ENCODE measurements around the gene CCDC183.

The CCDC183 gene

DNA sequence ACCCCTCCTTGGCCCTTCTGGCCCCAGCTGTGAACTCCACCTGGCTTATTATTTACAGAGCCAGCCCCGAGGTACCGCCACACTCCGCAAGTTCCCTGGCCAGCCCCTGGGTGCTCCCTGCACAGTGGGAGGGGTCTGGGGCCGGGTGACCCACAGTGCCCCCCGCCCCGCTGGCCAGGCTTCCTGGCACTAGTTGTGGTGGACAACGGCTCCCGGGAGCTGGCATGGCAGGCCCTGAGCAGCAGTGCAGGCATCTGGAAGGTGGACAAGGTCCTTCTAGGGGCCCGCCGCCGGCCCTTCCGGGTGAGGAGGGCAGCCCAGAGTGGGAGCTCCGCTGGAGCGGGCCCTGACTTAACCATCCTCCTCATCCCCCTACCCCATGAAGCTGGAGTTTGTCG, 59.9 kb downstream of the CCDC183 start:
- Histone ChIP-seq H3K36me3 (ENCODE audit: control insufficient read depth, insufficient read depth, low read length) (peaks cover 4% of the 10 kb centered on the region), H3K27ac (ENCODE audit: insufficient read depth, low read length, poor library complexity, severe bottlenecking) (no peak overlapping the region), H3K4me1 (ENCODE audit: control insufficient read depth, insufficient read depth, low read length, poor library complexity, severe bottlenecking) (no peaks in the 10 kb centered on the region), H3K9me3 (ENCODE audit: control insufficient read depth, low read length) (no peaks in the 10 kb centered on the region), H3K4me3 (ENCODE audit: insufficient read depth, low read depth, low read length, poor library complexity, severe bottlenecking) (no peak overlapping the region), H3K27me3 (replicated peaks; ENCODE audit: control insufficient read depth, insufficient read depth, low read length, poor library complexity, severe bottlenecking) (no peaks in the 10 kb centered on the region)
- DNase-seq = no peak

DNA sequence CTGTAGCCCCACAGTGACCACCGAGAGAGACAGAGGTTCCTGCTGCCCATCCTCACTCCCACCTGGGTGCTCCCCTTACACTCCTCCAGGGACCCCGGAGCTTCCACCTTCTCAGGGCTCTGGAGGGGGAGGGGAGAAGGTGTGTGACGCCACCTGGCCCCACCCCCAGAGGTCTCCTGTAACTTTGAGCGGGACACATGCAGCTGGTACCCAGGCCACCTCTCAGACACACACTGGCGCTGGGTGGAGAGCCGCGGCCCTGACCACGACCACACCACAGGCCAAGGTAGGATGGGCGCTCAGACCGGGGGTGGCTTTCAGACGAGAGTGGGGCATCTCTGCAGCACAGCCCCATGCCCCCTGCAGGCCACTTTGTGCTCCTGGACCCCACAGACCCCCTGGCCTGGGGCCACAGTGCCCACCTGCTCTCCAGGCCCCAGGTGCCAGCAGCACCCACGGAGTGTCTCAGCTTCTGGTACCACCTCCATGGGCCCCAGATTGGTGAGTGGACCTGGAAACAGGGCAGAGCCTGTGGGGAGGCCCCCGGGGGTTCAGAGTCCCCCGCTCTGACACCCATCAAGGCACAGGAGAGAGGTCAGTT, 60.5 kb downstream of the CCDC183 start:
- H3K9me3 ChIP-seq (ENCODE audit: control insufficient read depth, low read length) = no peaks in the 10 kb centered on the region
- DNase-seq = no peak
- H3K27me3 ChIP-seq (replicated peaks; ENCODE audit: control insufficient read depth, insufficient read depth, low read length, poor library complexity, severe bottlenecking) = no peaks in the 10 kb centered on the region
- H3K27ac ChIP-seq (ENCODE audit: insufficient read depth, low read length, poor library complexity, severe bottlenecking) = no peak overlapping the region
- H3K36me3 ChIP-seq (ENCODE audit: control insufficient read depth, insufficient read depth, low read length) = peaks cover 10% of the 10 kb centered on the region
- no peak overlapping the region for H3K4me3 ChIP-seq (ENCODE audit: insufficient read depth, low read depth, low read length, poor library complexity, severe bottlenecking)
- no peaks in the 10 kb centered on the region for H3K4me1 ChIP-seq (ENCODE audit: control insufficient read depth, insufficient read depth, low read length, poor library complexity, severe bottlenecking)

DNA sequence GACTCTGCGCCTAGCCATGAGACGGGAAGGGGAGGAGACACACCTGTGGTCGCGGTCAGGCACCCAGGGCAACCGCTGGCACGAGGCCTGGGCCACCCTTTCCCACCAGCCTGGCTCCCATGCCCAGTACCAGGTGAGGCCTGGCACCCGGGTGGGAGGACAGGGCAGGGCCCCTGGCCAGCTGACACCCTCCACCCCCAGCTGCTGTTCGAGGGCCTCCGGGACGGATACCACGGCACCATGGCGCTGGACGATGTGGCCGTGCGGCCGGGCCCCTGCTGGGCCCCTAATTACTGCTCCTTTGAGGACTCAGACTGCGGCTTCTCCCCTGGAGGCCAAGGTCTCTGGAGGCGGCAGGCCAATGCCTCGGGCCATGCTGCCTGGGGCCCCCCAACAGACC, 61.0 kb downstream of the CCDC183 start:
- H3K4me3 ChIP-seq (ENCODE audit: insufficient read depth, low read depth, low read length, poor library complexity, severe bottlenecking) = no peak overlapping the region
- no peaks in the 10 kb centered on the region for H3K4me1 ChIP-seq (ENCODE audit: control insufficient read depth, insufficient read depth, low read length, poor library complexity, severe bottlenecking)
- H3K27ac ChIP-seq (ENCODE audit: insufficient read depth, low read length, poor library complexity, severe bottlenecking) = no peak overlapping the region
- no peak for DNase-seq
- H3K9me3 ChIP-seq (ENCODE audit: control insufficient read depth, low read length) = no peaks in the 10 kb centered on the region
- H3K27me3 ChIP-seq (replicated peaks; ENCODE audit: control insufficient read depth, insufficient read depth, low read length, poor library complexity, severe bottlenecking) = no peaks in the 10 kb centered on the region
- peaks cover 15% of the 10 kb centered on the region for H3K36me3 ChIP-seq (ENCODE audit: control insufficient read depth, insufficient read depth, low read length)
